ENCODE measurements around the gene SHPK.

- TF ChIP-seq CSRNP3 (CRISPR knock-in tag; IDR thresholded peaks at IDR 0.05) (no peak), CSDC2 (CRISPR knock-in tag; IDR thresholded peaks at IDR 0.05) (no peak), GLIS3 (CRISPR knock-in tag; IDR thresholded peaks at IDR 0.05) (no peak), OSR1 (CRISPR knock-in tag; IDR thresholded peaks at IDR 0.05) (no peak), RARB (CRISPR knock-in tag; IDR thresholded peaks at IDR 0.05) (no peak), ISL1 (CRISPR knock-in tag; IDR thresholded peaks at IDR 0.05) (no peak), TSHZ2 (CRISPR knock-in tag; IDR thresholded peaks at IDR 0.05) (no peak), POU6F1 (CRISPR knock-in tag; IDR thresholded peaks at IDR 0.05; ENCODE audit: borderline replicate concordance, low read depth) (no peak), ARNTL (CRISPR knock-in tag; IDR thresholded peaks at IDR 0.05; ENCODE audit: borderline replicate concordance, low read depth) (no peak), CREB5 (CRISPR knock-in tag; IDR thresholded peaks at IDR 0.05; ENCODE audit: low read depth) (no peak), TCF4 (CRISPR knock-in tag; IDR thresholded peaks at IDR 0.05; ENCODE audit: borderline replicate concordance) (no peak), ESRRG (CRISPR knock-in tag; IDR thresholded peaks at IDR 0.05) (no peak), TOX (CRISPR knock-in tag; IDR thresholded peaks at IDR 0.05; ENCODE audit: borderline replicate concordance) (no peak)
These were observed 59.1 kb downstream of the SHPK start for GRCh38 chr17:3576970-3577369.

All from SK-N-SH treated with all-trans-retinoic acid at 6 μM for 48 hours (cell line).